Tibial nerve (tissue), 4 donors: Measurements from ENCODE around the gene MET.

ENCODE experiments used
- EP300 ChIP-seq, 2 donors: sonication (generic); formaldehyde crosslinking; IDR thresholded peaks; one replicate each; pipeline ENCODE4 v1.6.1; 2017; ENCODE audit warnings: antibody characterized with exemption in 2 of 2, mild to moderate bottlenecking in 1 of 2
- POLR2A ChIP-seq, 2 donors: fragments of 450-650 bp; IDR thresholded peaks; one replicate each; pipeline ENCODE4 v1.6.1; 2017; ENCODE audit warnings: antibody characterized with exemption in 2 of 2, mild to moderate bottlenecking in 2 of 2, moderate library complexity in 2 of 2
- TF ChIP-seq, protein P1 (sequence below), 5 experiments: fragments of 200-600 bp in 3 of 5; fragments of 450-650 bp in 2 of 5; sonication (generic) in 3 of 5; IDR thresholded peaks; one replicate each; pipeline ENCODE4 v1.5.1; 2016 to 2019; ENCODE audit warnings: antibody characterized with exemption in 5 of 5, mild to moderate bottlenecking in 3 of 5, moderate library complexity in 2 of 5

DNA sequence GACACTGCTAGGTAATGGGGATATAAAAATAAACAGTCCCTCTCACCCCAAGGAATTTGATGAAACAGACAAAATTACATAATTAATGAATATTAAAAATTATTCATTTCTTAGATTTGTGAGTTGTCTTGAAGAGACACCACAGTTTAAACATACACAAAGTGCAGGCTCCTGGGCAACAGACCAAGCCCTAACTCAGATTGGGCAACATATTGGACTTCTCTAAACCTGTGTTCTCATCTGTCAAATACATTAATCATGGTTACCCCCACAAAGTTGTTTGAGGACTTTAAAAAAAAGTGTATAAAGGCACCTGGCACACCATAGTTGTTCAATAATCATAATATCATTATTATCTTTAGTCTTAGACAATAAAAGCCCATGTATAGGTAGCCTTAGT lies 127.9 kb downstream of the MET start:
- TF ChIP-seq, protein P1, sequence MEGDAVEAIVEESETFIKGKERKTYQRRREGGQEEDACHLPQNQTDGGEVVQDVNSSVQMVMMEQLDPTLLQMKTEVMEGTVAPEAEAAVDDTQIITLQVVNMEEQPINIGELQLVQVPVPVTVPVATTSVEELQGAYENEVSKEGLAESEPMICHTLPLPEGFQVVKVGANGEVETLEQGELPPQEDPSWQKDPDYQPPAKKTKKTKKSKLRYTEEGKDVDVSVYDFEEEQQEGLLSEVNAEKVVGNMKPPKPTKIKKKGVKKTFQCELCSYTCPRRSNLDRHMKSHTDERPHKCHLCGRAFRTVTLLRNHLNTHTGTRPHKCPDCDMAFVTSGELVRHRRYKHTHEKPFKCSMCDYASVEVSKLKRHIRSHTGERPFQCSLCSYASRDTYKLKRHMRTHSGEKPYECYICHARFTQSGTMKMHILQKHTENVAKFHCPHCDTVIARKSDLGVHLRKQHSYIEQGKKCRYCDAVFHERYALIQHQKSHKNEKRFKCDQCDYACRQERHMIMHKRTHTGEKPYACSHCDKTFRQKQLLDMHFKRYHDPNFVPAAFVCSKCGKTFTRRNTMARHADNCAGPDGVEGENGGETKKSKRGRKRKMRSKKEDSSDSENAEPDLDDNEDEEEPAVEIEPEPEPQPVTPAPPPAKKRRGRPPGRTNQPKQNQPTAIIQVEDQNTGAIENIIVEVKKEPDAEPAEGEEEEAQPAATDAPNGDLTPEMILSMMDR (IDR thresholded peaks at IDR 0.05), result no peak
- TF ChIP-seq POLR2A (IDR thresholded peaks at IDR 0.05) (no peak), EP300 (IDR thresholded peaks at IDR 0.05) (no peak)
